Liver (tissue), 9 donors: ENCODE results near the gene FAM124A. TPM values are rescaled to one million over a fixed set of nuclear protein-coding genes. Genes with fewer than 3 reads are reported as not detected.

Experiments used
- DNase-seq: peaks from one replicate; pipeline ENCODE4 v3.0.0-alpha.2; 2017; ENCODE audit warnings: low spot score
- H3K27ac ChIP-seq, 2 donors: one replicate each; pipeline ENCODE4 v1.7.0; 2013; ENCODE audit warnings: inconsistent platforms in 2 of 2, low read length in 2 of 2, control low read depth in 1 of 2, low read depth in 1 of 2, mild to moderate bottlenecking in 1 of 2
- H3K27me3 ChIP-seq, 4 donors: one replicate each; pipeline versions ENCODE4 v1.6.1 to v1.7.0; 2013; ENCODE audit warnings: low read length in 3 of 4, inconsistent platforms in 1 of 4, mild to moderate bottlenecking in 1 of 4, moderate library complexity in 1 of 4; ENCODE audit not compliant: control insufficient read depth in 4 of 4, insufficient read depth in 4 of 4
- H3K36me3 ChIP-seq, 4 donors: one replicate each; pipeline versions ENCODE4 v1.6.1 to v1.7.0; 2013; ENCODE audit warnings: low read length in 3 of 4, mild to moderate bottlenecking in 3 of 4, low read depth in 1 of 4, moderate library complexity in 1 of 4; ENCODE audit not compliant: control insufficient read depth in 4 of 4, insufficient read depth in 3 of 4
- H3K4me1 ChIP-seq, 4 donors: one replicate each; pipeline versions ENCODE4 v1.6.1 to v1.7.0; 2013; ENCODE audit warnings: low read length in 3 of 4, mild to moderate bottlenecking in 3 of 4, moderate library complexity in 1 of 4; ENCODE audit not compliant: control insufficient read depth in 4 of 4, insufficient read depth in 4 of 4
- H3K4me3 ChIP-seq, 3 donors: one replicate each; pipeline versions ENCODE4 v1.6.1 to v1.7.0; 2013; ENCODE audit warnings: low read length in 3 of 3, control low read depth in 1 of 3, low read depth in 1 of 3, mild to moderate bottlenecking in 1 of 3
- H3K9ac ChIP-seq, 2 donors: one replicate each; pipeline ENCODE4 v1.7.0; 2013; ENCODE audit warnings: low read length in 2 of 2, mild to moderate bottlenecking in 2 of 2, moderate library complexity in 2 of 2, control low read depth in 1 of 2, low read depth in 1 of 2
- H3K9me3 ChIP-seq, 4 donors: one replicate each; pipeline versions ENCODE4 v1.6.1 to v1.7.0; 2013; ENCODE audit warnings: low read length in 3 of 4; ENCODE audit not compliant: control insufficient read depth in 4 of 4
- FOXA1 ChIP-seq: IDR thresholded peaks from 2 replicates; pipeline ENCODE4 v1.6.1; 2016; ENCODE audit warnings: antibody characterized with exemption
- FOXA2 ChIP-seq: IDR thresholded peaks from 2 replicates; pipeline ENCODE4 v1.6.1; 2016; ENCODE audit warnings: antibody characterized with exemption
- HNF4A ChIP-seq, 2 donors: conservative IDR thresholded peaks; 2 replicates each; pipeline ENCODE4 v1.6.1; 2016; ENCODE audit warnings: antibody characterized with exemption in 2 of 2, mild to moderate bottlenecking in 2 of 2
- JUND ChIP-seq, 2 donors: IDR thresholded peaks; 2 replicates each; pipeline ENCODE4 v1.6.1; 2016; ENCODE audit warnings: antibody characterized with exemption in 2 of 2
- RAD21 ChIP-seq, 2 donors: IDR thresholded peaks; 2 replicates each; pipeline ENCODE4 v1.6.1; 2016; ENCODE audit warnings: antibody characterized with exemption in 2 of 2, mild to moderate bottlenecking in 2 of 2
- RXRA ChIP-seq, 2 donors: IDR thresholded peaks; 2 replicates each; pipeline ENCODE4 v1.6.1; 2017 to 2018; ENCODE audit warnings: antibody characterized with exemption in 2 of 2, mild to moderate bottlenecking in 1 of 2
- SP1 ChIP-seq: IDR thresholded peaks from 2 replicates; pipeline ENCODE4 v1.6.1; 2018; ENCODE audit warnings: antibody characterized with exemption, mild to moderate bottlenecking
- TAF1 ChIP-seq: conservative IDR thresholded peaks from 2 replicates; pipeline ENCODE4 v1.6.1; 2016; ENCODE audit warnings: antibody characterized with exemption, mild to moderate bottlenecking
- YY1 ChIP-seq: IDR thresholded peaks from 2 replicates; pipeline ENCODE4 v1.6.1; 2016; ENCODE audit warnings: antibody characterized with exemption, mild to moderate bottlenecking
- ZBTB33 ChIP-seq: IDR thresholded peaks from 2 replicates; pipeline ENCODE4 v1.6.1; 2016; ENCODE audit warnings: antibody characterized with exemption
- WGBS: extraction: QIAGEN DNeasy Blood & Tissue Kit; methylation state at CpG from one replicate; pipeline ENCODE4 v1.1.7; 2013; 5-methylcytosine and 5-hydroxymethylcytosine counted together
- polyA plus RNA-seq, 2 donors: library from polyadenylated mRNA; stranded (reverse) in 1 of 2; unstranded in 1 of 2; fragments of 200-250 nt in 1 of 2; fragments of >200 nt in 1 of 2; fragmentation: Nextera tagmentation in 1 of 2; extraction: Ambion mirVana in 1 of 2; gene quantifications; one replicate each; pipeline versions ENCODE4 v1.2.1 to v1.2.3, GENCODE V29; 2013 to 2015
- total RNA-seq, 2 donors: library from RNA; depleted of rRNA; stranded (reverse); fragments of >200 nt; gene quantifications; one replicate each; pipeline ENCODE4 v1.2.3, GENCODE V29; 2014
- TF ChIP-seq, protein P1 (sequence below): IDR thresholded peaks from 2 replicates; pipeline ENCODE4 v1.6.1; 2016; ENCODE audit warnings: antibody characterized with exemption
- TF ChIP-seq, protein P2 (sequence below): fragments of 150-350 bp; IDR thresholded peaks from 2 replicates; pipeline ENCODE4 v1.5.1; 2017; ENCODE audit warnings: improper control_type of control experiment, low read depth, low read length; ENCODE audit not compliant: missing input control
- TF ChIP-seq, protein P3 (sequence below): IDR thresholded peaks from 2 replicates; pipeline ENCODE4 v1.6.1; 2016; ENCODE audit warnings: antibody characterized with exemption, mild to moderate bottlenecking
- donor health status: healthy.
- donor health status: healthy.
- donor health status: healthy.
- donor health status: healthy.
- donor health status: healthy.

Gene FAM124A
- total and polyA plus RNA-seq, 4 donors, result 0.33 to 0.92 (median 0.46) TPM

DNA sequence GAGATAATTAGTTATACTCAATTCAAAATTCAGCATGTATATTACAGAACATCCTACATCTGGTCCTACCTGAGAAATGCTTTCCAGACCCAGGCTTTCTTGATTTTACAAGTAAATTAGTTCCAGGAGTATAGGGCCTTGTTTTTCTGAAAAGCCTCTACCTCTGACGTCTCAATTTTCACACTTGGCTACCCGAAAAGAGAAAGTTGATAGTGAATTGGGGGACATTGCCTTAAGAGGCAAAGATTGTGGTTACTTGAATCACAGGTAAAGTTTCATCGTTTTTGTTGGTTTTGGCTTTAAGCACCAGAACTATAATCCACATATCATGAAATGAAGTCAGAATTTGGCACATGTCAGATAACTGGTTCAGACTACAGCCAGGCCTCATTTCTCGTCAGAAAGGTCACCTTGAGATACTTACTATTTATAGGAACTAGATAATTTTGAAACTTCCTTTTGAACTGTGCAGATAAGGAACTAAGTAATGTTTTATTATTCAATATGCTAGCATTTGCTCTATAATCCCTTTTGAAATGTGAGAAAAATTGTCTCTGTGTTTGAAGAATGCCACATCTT is 30.8 kb downstream of the FAM124A start:
- Histone ChIP-seq H3K27ac (no peak overlapping the region), H3K4me1 (no peaks in the 10 kb centered on the region), H3K9me3 (no peaks in the 10 kb centered on the region), H3K9ac (no peak overlapping the region), H3K27me3 (no peaks in the 10 kb centered on the region), H3K36me3 (no peaks in the 10 kb centered on the region), H3K4me3 (no peak overlapping the region)
- TF ChIP-seq, protein P1, sequence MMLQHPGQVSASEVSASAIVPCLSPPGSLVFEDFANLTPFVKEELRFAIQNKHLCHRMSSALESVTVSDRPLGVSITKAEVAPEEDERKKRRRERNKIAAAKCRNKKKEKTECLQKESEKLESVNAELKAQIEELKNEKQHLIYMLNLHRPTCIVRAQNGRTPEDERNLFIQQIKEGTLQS, result no peak
- TF ChIP-seq HNF4A (conservative IDR thresholded peaks at IDR 0.05) (no peak), TAF1 (no peak), RXRA (IDR thresholded peaks at IDR 0.05) (no peak), FOXA1 (no peak), SP1 (no peak), JUND (IDR thresholded peaks at IDR 0.05) (no peak), RAD21 (IDR thresholded peaks at IDR 0.05) (no peak), YY1 (no peak)
- TF ChIP-seq, protein P2, sequence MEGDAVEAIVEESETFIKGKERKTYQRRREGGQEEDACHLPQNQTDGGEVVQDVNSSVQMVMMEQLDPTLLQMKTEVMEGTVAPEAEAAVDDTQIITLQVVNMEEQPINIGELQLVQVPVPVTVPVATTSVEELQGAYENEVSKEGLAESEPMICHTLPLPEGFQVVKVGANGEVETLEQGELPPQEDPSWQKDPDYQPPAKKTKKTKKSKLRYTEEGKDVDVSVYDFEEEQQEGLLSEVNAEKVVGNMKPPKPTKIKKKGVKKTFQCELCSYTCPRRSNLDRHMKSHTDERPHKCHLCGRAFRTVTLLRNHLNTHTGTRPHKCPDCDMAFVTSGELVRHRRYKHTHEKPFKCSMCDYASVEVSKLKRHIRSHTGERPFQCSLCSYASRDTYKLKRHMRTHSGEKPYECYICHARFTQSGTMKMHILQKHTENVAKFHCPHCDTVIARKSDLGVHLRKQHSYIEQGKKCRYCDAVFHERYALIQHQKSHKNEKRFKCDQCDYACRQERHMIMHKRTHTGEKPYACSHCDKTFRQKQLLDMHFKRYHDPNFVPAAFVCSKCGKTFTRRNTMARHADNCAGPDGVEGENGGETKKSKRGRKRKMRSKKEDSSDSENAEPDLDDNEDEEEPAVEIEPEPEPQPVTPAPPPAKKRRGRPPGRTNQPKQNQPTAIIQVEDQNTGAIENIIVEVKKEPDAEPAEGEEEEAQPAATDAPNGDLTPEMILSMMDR, result no peak
- WGBS, result 61% methylated on average over 4 of the region's 4 CpGs
- no peak for DNase-seq

- H3K4me1 ChIP-seq, result no peaks in the 10 kb centered on the region
- H3K27me3 ChIP-seq, result no peaks in the 10 kb centered on the region
- no peak for TF ChIP-seq FOXA2
- TF ChIP-seq, protein P3, sequence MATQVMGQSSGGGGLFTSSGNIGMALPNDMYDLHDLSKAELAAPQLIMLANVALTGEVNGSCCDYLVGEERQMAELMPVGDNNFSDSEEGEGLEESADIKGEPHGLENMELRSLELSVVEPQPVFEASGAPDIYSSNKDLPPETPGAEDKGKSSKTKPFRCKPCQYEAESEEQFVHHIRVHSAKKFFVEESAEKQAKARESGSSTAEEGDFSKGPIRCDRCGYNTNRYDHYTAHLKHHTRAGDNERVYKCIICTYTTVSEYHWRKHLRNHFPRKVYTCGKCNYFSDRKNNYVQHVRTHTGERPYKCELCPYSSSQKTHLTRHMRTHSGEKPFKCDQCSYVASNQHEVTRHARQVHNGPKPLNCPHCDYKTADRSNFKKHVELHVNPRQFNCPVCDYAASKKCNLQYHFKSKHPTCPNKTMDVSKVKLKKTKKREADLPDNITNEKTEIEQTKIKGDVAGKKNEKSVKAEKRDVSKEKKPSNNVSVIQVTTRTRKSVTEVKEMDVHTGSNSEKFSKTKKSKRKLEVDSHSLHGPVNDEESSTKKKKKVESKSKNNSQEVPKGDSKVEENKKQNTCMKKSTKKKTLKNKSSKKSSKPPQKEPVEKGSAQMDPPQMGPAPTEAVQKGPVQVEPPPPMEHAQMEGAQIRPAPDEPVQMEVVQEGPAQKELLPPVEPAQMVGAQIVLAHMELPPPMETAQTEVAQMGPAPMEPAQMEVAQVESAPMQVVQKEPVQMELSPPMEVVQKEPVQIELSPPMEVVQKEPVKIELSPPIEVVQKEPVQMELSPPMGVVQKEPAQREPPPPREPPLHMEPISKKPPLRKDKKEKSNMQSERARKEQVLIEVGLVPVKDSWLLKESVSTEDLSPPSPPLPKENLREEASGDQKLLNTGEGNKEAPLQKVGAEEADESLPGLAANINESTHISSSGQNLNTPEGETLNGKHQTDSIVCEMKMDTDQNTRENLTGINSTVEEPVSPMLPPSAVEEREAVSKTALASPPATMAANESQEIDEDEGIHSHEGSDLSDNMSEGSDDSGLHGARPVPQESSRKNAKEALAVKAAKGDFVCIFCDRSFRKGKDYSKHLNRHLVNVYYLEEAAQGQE, result no peak
- no peak for TF ChIP-seq RAD21 (IDR thresholded peaks at IDR 0.05)
- TF ChIP-seq ZBTB33, result no peak
- TF ChIP-seq, protein P1, result no peak
- DNase-seq, result no peak
- 94% methylated on average over 1 of the region's 1 CpG for whole genome bisulfite sequencing
- H3K9ac ChIP-seq, result no peak overlapping the region
- no peaks in the 10 kb centered on the region for H3K36me3 ChIP-seq
- no peaks in the 10 kb centered on the region for H3K9me3 ChIP-seq
- H3K27ac ChIP-seq, result no peak overlapping the region
- H3K4me3 ChIP-seq, result no peak overlapping the region
Observed at GRCh38 chr13:51255556-51255955, 33.4 kb downstream of the FAM124A start.
